ENCODE data around the gene KCNAB3.

Gene KCNAB3

GRCh38 chr17:7929158-7930023 lies at the start of gene KCNAB3:
TSS of gene KCNAB3 (minus strand) at chr17:7929856. CDS start at chr17:7929435, 421 bp downstream.
- Histone ChIP-seq H3K4me3 (ENCODE audit: low read depth in 1 of 2, low read length in 2 of 2) (no peak within 1 kb of the TSS), H3K9ac (ENCODE audit: low read depth in 1 of 2, low read length in 2 of 2) (no peak within 1 kb of the TSS), H3K27ac (ENCODE audit: low read depth, low read length) (no peak within 1 kb of the TSS), H3K36me3 (ENCODE audit: control insufficient read depth in 1 of 2, insufficient read depth in 2 of 2, low read length in 2 of 2) (no peaks in the 10 kb centered on the region), H3K9me3 (ENCODE audit: control insufficient read depth in 1 of 2, low read length in 2 of 2) (no peaks in the 10 kb centered on the region), H3K4me1 (ENCODE audit: control insufficient read depth in 1 of 2, insufficient read depth in 2 of 2, low read length in 2 of 2) (peaks cover 21 to 23% of the 10 kb centered on the region in 2 donors), H3K27me3 (ENCODE audit: control insufficient read depth in 1 of 2, insufficient read depth in 2 of 2, low read length in 2 of 2) (no peaks in the 10 kb centered on the region)

GRCh38 chr17:7977805-7978204 lies 48.1 kb upstream of the KCNAB3 start:
- no peak overlapping the region for H3K27ac ChIP-seq (ENCODE audit: low read depth, low read length)
- no peak overlapping the region for H3K4me3 ChIP-seq (ENCODE audit: low read depth in 1 of 2, low read length in 2 of 2)
- no peak overlapping the region for H3K9ac ChIP-seq (ENCODE audit: low read depth in 1 of 2, low read length in 2 of 2)
- no peaks in the 10 kb centered on the region for H3K4me1 ChIP-seq (ENCODE audit: control insufficient read depth in 1 of 2, insufficient read depth in 2 of 2, low read length in 2 of 2)
- H3K36me3 ChIP-seq (ENCODE audit: control insufficient read depth in 1 of 2, insufficient read depth in 2 of 2, low read length in 2 of 2), result no peaks in the 10 kb centered on the region
- H3K9me3 ChIP-seq (ENCODE audit: control insufficient read depth in 1 of 2, low read length in 2 of 2), result peaks cover 15 to 17% of the 10 kb centered on the region in 2 donors
- H3K27me3 ChIP-seq (ENCODE audit: control insufficient read depth in 1 of 2, insufficient read depth in 2 of 2, low read length in 2 of 2), result peaks cover 0 to 4% of the 10 kb centered on the region in 2 donors

- no peak overlapping the region for H3K4me3 ChIP-seq (ENCODE audit: low read depth in 1 of 2, low read length in 2 of 2)
- H3K36me3 ChIP-seq (ENCODE audit: control insufficient read depth in 1 of 2, insufficient read depth in 2 of 2, low read length in 2 of 2), result no peaks in the 10 kb centered on the region
- H3K9me3 ChIP-seq (ENCODE audit: control insufficient read depth in 1 of 2, low read length in 2 of 2), result peaks cover 15 to 17% of the 10 kb centered on the region in 2 donors
- H3K9ac ChIP-seq (ENCODE audit: low read depth in 1 of 2, low read length in 2 of 2), result no peak overlapping the region
- H3K4me1 ChIP-seq (ENCODE audit: control insufficient read depth in 1 of 2, insufficient read depth in 2 of 2, low read length in 2 of 2), result no peaks in the 10 kb centered on the region
- peaks cover 1 to 4% of the 10 kb centered on the region in 2 donors for H3K27me3 ChIP-seq (ENCODE audit: control insufficient read depth in 1 of 2, insufficient read depth in 2 of 2, low read length in 2 of 2)
- H3K27ac ChIP-seq (ENCODE audit: low read depth, low read length), result no peak overlapping the region
These were observed 47.4 kb upstream of the KCNAB3 start for GRCh38 chr17:7977039-7977438.

GRCh38 chr17:7974638-7975131 lies 45.0 kb upstream of the KCNAB3 start:
- Histone ChIP-seq H3K27ac (ENCODE audit: low read depth, low read length) (no peak overlapping the region), H3K9me3 (ENCODE audit: control insufficient read depth in 1 of 2, low read length in 2 of 2) (peaks cover 15 to 17% of the 10 kb centered on the region in 2 donors), H3K4me3 (ENCODE audit: low read depth in 1 of 2, low read length in 2 of 2) (no peak overlapping the region), H3K36me3 (ENCODE audit: control insufficient read depth in 1 of 2, insufficient read depth in 2 of 2, low read length in 2 of 2) (no peaks in the 10 kb centered on the region), H3K27me3 (ENCODE audit: control insufficient read depth in 1 of 2, insufficient read depth in 2 of 2, low read length in 2 of 2) (peaks cover 3 to 4% of the 10 kb centered on the region in 2 donors), H3K4me1 (ENCODE audit: control insufficient read depth in 1 of 2, insufficient read depth in 2 of 2, low read length in 2 of 2) (no peaks in the 10 kb centered on the region), H3K9ac (ENCODE audit: low read depth in 1 of 2, low read length in 2 of 2) (no peak overlapping the region)

GRCh38 chr17:7972131-7972785 lies 42.6 kb upstream of the KCNAB3 start:
- no peak overlapping the region for H3K27ac ChIP-seq (ENCODE audit: low read depth, low read length)
- no peak overlapping the region for H3K4me3 ChIP-seq (ENCODE audit: low read depth in 1 of 2, low read length in 2 of 2)
- no peak overlapping the region for H3K9ac ChIP-seq (ENCODE audit: low read depth in 1 of 2, low read length in 2 of 2)
- no peaks in the 10 kb centered on the region for H3K36me3 ChIP-seq (ENCODE audit: control insufficient read depth in 1 of 2, insufficient read depth in 2 of 2, low read length in 2 of 2)
- H3K27me3 ChIP-seq (ENCODE audit: control insufficient read depth in 1 of 2, insufficient read depth in 2 of 2, low read length in 2 of 2), result peaks cover 3 to 4% of the 10 kb centered on the region in 2 donors
- H3K9me3 ChIP-seq (ENCODE audit: control insufficient read depth in 1 of 2, low read length in 2 of 2), result peaks cover 15 to 17% of the 10 kb centered on the region in 2 donors
- no peaks in the 10 kb centered on the region for H3K4me1 ChIP-seq (ENCODE audit: control insufficient read depth in 1 of 2, insufficient read depth in 2 of 2, low read length in 2 of 2)

DNA sequence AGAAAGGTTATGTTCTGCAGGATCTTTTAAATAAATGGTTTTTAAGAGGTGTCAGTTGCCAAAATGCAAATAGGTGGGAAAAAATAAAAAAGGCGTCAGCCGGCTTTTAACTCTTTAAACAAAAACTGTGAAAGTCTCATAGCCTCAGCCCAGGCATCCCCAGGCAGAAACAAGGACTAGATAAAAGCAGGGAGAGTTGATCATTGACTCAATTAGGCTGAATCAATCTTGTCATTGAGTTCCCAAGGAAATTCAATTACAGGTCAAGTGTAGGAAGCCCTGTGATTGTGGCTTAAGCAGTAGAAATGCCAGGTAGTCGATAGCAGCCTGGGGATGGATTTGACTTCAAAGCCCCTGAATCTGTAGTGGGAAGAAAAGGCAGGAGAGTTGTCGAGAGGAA lies 42.0 kb upstream of the KCNAB3 start:
- Histone ChIP-seq H3K4me1 (ENCODE audit: control insufficient read depth in 1 of 2, insufficient read depth in 2 of 2, low read length in 2 of 2) (no peaks in the 10 kb centered on the region), H3K27me3 (ENCODE audit: control insufficient read depth in 1 of 2, insufficient read depth in 2 of 2, low read length in 2 of 2) (peaks cover 3 to 4% of the 10 kb centered on the region in 2 donors), H3K9ac (ENCODE audit: low read depth in 1 of 2, low read length in 2 of 2) (no peak overlapping the region), H3K36me3 (ENCODE audit: control insufficient read depth in 1 of 2, insufficient read depth in 2 of 2, low read length in 2 of 2) (no peaks in the 10 kb centered on the region), H3K9me3 (ENCODE audit: control insufficient read depth in 1 of 2, low read length in 2 of 2) (peaks cover 15 to 17% of the 10 kb centered on the region in 2 donors), H3K27ac (ENCODE audit: low read depth, low read length) (no peak overlapping the region), H3K4me3 (ENCODE audit: low read depth in 1 of 2, low read length in 2 of 2) (no peak overlapping the region)

- no peaks in the 10 kb centered on the region for H3K36me3 ChIP-seq (ENCODE audit: control insufficient read depth in 1 of 2, insufficient read depth in 2 of 2, low read length in 2 of 2)
- H3K4me3 ChIP-seq (ENCODE audit: low read depth in 1 of 2, low read length in 2 of 2), result no peak overlapping the region
- no peak overlapping the region for H3K9ac ChIP-seq (ENCODE audit: low read depth in 1 of 2, low read length in 2 of 2)
- H3K9me3 ChIP-seq (ENCODE audit: control insufficient read depth in 1 of 2, low read length in 2 of 2), result peaks cover 2 to 6% of the 10 kb centered on the region in 2 donors
- H3K27me3 ChIP-seq (ENCODE audit: control insufficient read depth in 1 of 2, insufficient read depth in 2 of 2, low read length in 2 of 2), result peaks cover 0 to 3% of the 10 kb centered on the region in 2 donors
- no peak overlapping the region for H3K27ac ChIP-seq (ENCODE audit: low read depth, low read length)
- H3K4me1 ChIP-seq (ENCODE audit: control insufficient read depth in 1 of 2, insufficient read depth in 2 of 2, low read length in 2 of 2), result no peaks in the 10 kb centered on the region
These were observed 39.8 kb upstream of the KCNAB3 start for GRCh38 chr17:7969433-7969832.

- no peak overlapping the region for H3K4me3 ChIP-seq (ENCODE audit: low read depth in 1 of 2, low read length in 2 of 2)
- H3K9ac ChIP-seq (ENCODE audit: low read depth in 1 of 2, low read length in 2 of 2), result no peak overlapping the region
- peaks cover 0 to 3% of the 10 kb centered on the region in 2 donors for H3K27me3 ChIP-seq (ENCODE audit: control insufficient read depth in 1 of 2, insufficient read depth in 2 of 2, low read length in 2 of 2)
- H3K36me3 ChIP-seq (ENCODE audit: control insufficient read depth in 1 of 2, insufficient read depth in 2 of 2, low read length in 2 of 2), result no peaks in the 10 kb centered on the region
- H3K27ac ChIP-seq (ENCODE audit: low read depth, low read length), result no peak overlapping the region
- H3K9me3 ChIP-seq (ENCODE audit: control insufficient read depth in 1 of 2, low read length in 2 of 2), result no peaks in the 10 kb centered on the region
- no peaks in the 10 kb centered on the region for H3K4me1 ChIP-seq (ENCODE audit: control insufficient read depth in 1 of 2, insufficient read depth in 2 of 2, low read length in 2 of 2)
These were observed 38.1 kb upstream of the KCNAB3 start for GRCh38 chr17:7967751-7968150.

DNA sequence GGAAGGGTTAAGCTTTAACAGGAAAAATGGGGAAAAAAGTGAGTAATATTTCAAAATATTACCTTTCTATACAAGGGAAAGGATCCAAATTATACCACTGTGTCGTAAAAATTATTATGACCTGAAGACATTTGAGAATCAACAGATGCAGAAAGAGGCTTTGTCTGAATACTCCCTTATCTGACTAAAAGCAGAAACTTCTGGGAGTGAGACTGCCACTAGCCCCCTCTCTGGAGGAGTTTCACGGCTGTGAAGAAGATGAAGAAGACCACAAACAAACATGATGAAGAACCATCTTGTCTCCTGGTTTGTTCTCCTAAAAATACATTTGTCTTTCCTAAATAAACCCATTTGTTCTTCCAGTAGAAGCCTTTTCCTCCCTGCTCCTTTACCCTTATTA lies 31.8 kb upstream of the KCNAB3 start:
- Histone ChIP-seq H3K36me3 (ENCODE audit: control insufficient read depth in 1 of 2, insufficient read depth in 2 of 2, low read length in 2 of 2) (no peaks in the 10 kb centered on the region), H3K27ac (ENCODE audit: low read depth, low read length) (no peak overlapping the region), H3K9me3 (ENCODE audit: control insufficient read depth in 1 of 2, low read length in 2 of 2) (no peaks in the 10 kb centered on the region), H3K27me3 (ENCODE audit: control insufficient read depth in 1 of 2, insufficient read depth in 2 of 2, low read length in 2 of 2) (peaks cover 0 to 4% of the 10 kb centered on the region in 2 donors), H3K4me3 (ENCODE audit: low read depth in 1 of 2, low read length in 2 of 2) (no peak overlapping the region), H3K4me1 (ENCODE audit: control insufficient read depth in 1 of 2, insufficient read depth in 2 of 2, low read length in 2 of 2) (no peaks in the 10 kb centered on the region), H3K9ac (ENCODE audit: low read depth in 1 of 2, low read length in 2 of 2) (no peak overlapping the region)

Measured in duodenal mucosa (tissue), 2 donors.